T-cell (primary cell): Measurements from ENCODE around the gene PPP2R2B. TPM values are rescaled to one million over a fixed set of nuclear protein-coding genes. Genes with fewer than 3 reads are reported as not detected.

Source experiments
- ATAC-seq, 4 experiments: fragments of 200-7000 bp in 3 of 4; fragments of 150-1000 bp in 1 of 4; cut with Tn5 transposase; replicated peaks in 1 of 4; 1 replicate in 3 of 4; 2 replicates in 1 of 4; pipeline ENCODE4 v1.10.0; 2021; ENCODE audit warnings: moderate library complexity in 3 of 4, mild to moderate bottlenecking in 2 of 4, moderate number of reproducible peaks in 1 of 4
- CTCF ChIA-PET, 2 donors: fragments of 300-600 bp; sonication (Branson Sonifier 250); formaldehyde crosslinking; loops; one replicate each; lab custom pipeline; 2022; ENCODE audit warnings: antibody characterized with exemption in 2 of 2; lab: Charles Lee
- POLR2A ChIA-PET, 2 donors: fragments of 300-600 bp; sonication (Branson Sonifier 250); formaldehyde crosslinking; loops; one replicate each; lab custom pipeline; 2022; ENCODE audit warnings: antibody characterized with exemption in 2 of 2; lab: Charles Lee
- DNase-seq, 35 experiments: peaks; one replicate each; pipeline versions ENCODE4 v3.0.0 to v3.0.0-alpha.2; 2013 to 2023
- H3K27ac ChIP-seq: one replicate; pipeline ENCODE4 v1.5.1; 2013; ENCODE audit warnings: low read length
- H3K27me3 ChIP-seq, 2 experiments: replicated peaks in 1 of 2; 1 replicate in 1 of 2; 2 replicates in 1 of 2; pipeline versions ENCODE4 v1.6.1 to v1.7.0; 2013; ENCODE audit warnings: low read length in 1 of 2, mixed read lengths in 1 of 2; ENCODE audit not compliant: control insufficient read depth in 2 of 2, insufficient read depth in 2 of 2; ENCODE audit errors: extremely low read depth in 1 of 2
- H3K36me3 ChIP-seq, 2 donors: 1 replicate in 1 of 2; 2 replicates in 1 of 2; pipeline versions ENCODE4 v1.6.1 to v1.7.0; 2013; ENCODE audit warnings: low read length in 1 of 2; ENCODE audit not compliant: control insufficient read depth in 2 of 2, insufficient read depth in 1 of 2; ENCODE audit errors: extremely low read depth in 1 of 2
- H3K4me1 ChIP-seq, 2 experiments: 1 replicate in 1 of 2; 2 replicates in 1 of 2; pipeline versions ENCODE4 v1.6.1 to v1.7.0; 2013; ENCODE audit warnings: low read length in 2 of 2, mixed read lengths in 1 of 2; ENCODE audit not compliant: insufficient read depth in 2 of 2, control insufficient read depth in 1 of 2; ENCODE audit errors: extremely low read depth in 1 of 2
- H3K4me3 ChIP-seq, 2 donors: 1 replicate in 1 of 2; 2 replicates in 1 of 2; pipeline versions ENCODE4 v1.5.1 to v1.7.0; 2013; ENCODE audit warnings: mild to moderate bottlenecking in 2 of 2, low read length in 1 of 2, moderate library complexity in 1 of 2; ENCODE audit not compliant: control insufficient read depth in 1 of 2; ENCODE audit errors: extremely low read depth in 1 of 2
- H3K9me3 ChIP-seq: 2 replicates; pipeline ENCODE4 v1.7.0; 2013
- H3K27ac Mint-ChIP-seq, 2 donors: one replicate each; pipeline ENCODE4 v1.8.0; 2020 to 2021; ENCODE audit warnings: mild to moderate bottlenecking in 2 of 2, mixed read lengths in 2 of 2
- H3K27me3 Mint-ChIP-seq, 2 donors: one replicate each; pipeline ENCODE4 v1.8.0; 2021 to 2022; ENCODE audit warnings: mixed read lengths in 2 of 2
- H3K36me3 Mint-ChIP-seq: one replicate; pipeline ENCODE4 v1.8.0; 2021; ENCODE audit warnings: mixed read lengths
- H3K4me1 Mint-ChIP-seq, 3 donors: one replicate each; pipeline ENCODE4 v1.8.0; 2020 to 2022; ENCODE audit warnings: mixed read lengths in 3 of 3, mild to moderate bottlenecking in 1 of 3
- H3K4me3 Mint-ChIP-seq, 3 donors: one replicate each; pipeline ENCODE4 v1.8.0; 2020 to 2022; ENCODE audit warnings: mild to moderate bottlenecking in 3 of 3, mixed read lengths in 3 of 3, moderate library complexity in 3 of 3
- H3K9me3 Mint-ChIP-seq, 3 donors: one replicate each; pipeline ENCODE4 v1.8.0; 2020 to 2022; ENCODE audit warnings: mixed read lengths in 3 of 3
- WGBS: methylation state at CpG from one replicate; pipeline ENCODE4 v1.1.5; 2013; ENCODE audit warnings: missing lambda C conversion rate; ENCODE audit not compliant: insufficient coverage; 5-methylcytosine and 5-hydroxymethylcytosine counted together
- total RNA-seq, 35 experiments: library from RNA in 6 of 35; stranded (reverse) in 6 of 35; fragments of 120-200 nt in 1 of 35; gene quantifications; one replicate each; pipeline versions ENCODE4 v1.2.1 to v1.2.4 and lab custom pipeline; 2013 to 2026

PPP2R2B gene
- total RNA-seq, 5 donors from 2014 or later (not counting 1 experiment from before 2014, with no cell fraction given), result 1.5 to 10.6 (median 4.8) TPM

GRCh38 chr5:146867996-146868708, 10.4 kb downstream of the PPP2R2B start:
- CTCF ChIA-PET, result no interaction called here
- no peaks in the 10 kb centered on the region for H3K36me3 Mint-ChIP-seq
- H3K9me3 Mint-ChIP-seq, result no peaks in the 10 kb centered on the region
- H3K9me3 ChIP-seq, result no peaks in the 10 kb centered on the region
- WGBS, result no CpG with 5 or more reads among the region's 1 CpG
- H3K4me3 Mint-ChIP-seq, result no peak overlapping the region
- no peaks in the 10 kb centered on the region for H3K4me1 Mint-ChIP-seq
- ATAC-seq (no peak), DNase-seq (no peak)
- no peaks in the 10 kb centered on the region for H3K4me1 ChIP-seq
- peaks cover 0 to 3% of the 10 kb centered on the region in 2 donors for H3K27me3 Mint-ChIP-seq
- no peaks in the 10 kb centered on the region for H3K27me3 ChIP-seq
- no peak overlapping the region for H3K4me3 ChIP-seq
- H3K27ac ChIP-seq, result no peak overlapping the region
- POLR2A ChIA-PET, result no interaction called here
- no peak overlapping the region for H3K27ac Mint-ChIP-seq
- H3K36me3 ChIP-seq, result no peaks in the 10 kb centered on the region

- Mint-ChIP-seq H3K4me1 (no peaks in the 10 kb centered on the region), H3K4me3 (no peak overlapping the region), H3K9me3 (no peaks in the 10 kb centered on the region), H3K36me3 (no peaks in the 10 kb centered on the region), H3K27ac (no peak overlapping the region), H3K27me3 (no peaks in the 10 kb centered on the region)
- Histone ChIP-seq H3K27me3 (no peaks in the 10 kb centered on the region), H3K4me1 (no peaks in the 10 kb centered on the region), H3K27ac (no peak overlapping the region), H3K36me3 (no peaks in the 10 kb centered on the region), H3K9me3 (no peaks in the 10 kb centered on the region), H3K4me3 (no peak overlapping the region)
- POLR2A ChIA-PET, result no interaction called here
- no CpG with 5 or more reads among the region's 2 CpGs for WGBS
- no peak for ATAC-seq
- DNase-seq, result no peak
- CTCF ChIA-PET, result interaction anchor here in 1 of 2 donors (0.6 kb wide), 1 partner anchor 108 kb away, joined by 7 read pairs; no protein-coding TSS in a partner anchor
Measured at GRCh38 chr5:146866263-146866662, 12.3 kb downstream of the PPP2R2B start.

DNA sequence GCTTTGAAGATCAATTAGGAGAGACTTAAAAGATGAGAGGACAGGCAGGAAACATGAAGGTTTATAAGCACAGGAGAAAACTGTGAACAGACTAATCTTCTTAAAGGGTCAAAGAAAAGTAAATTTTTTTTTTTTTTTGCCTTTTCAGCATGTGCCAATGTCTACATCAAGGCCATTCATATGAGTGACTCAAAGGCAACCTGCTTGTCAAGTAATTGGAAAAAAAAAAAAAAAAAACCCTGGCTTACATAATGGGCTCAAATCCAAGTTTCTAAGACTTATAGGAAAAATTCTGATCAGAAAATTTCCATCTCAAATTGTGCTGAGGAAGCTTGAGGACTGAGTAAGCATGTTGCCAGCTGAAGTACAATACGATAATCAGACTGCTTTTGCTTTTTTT, 15.9 kb downstream of the PPP2R2B start:
- no peak for DNase-seq
- ChIA-PET POLR2A (interaction anchor here in 1 of 2 donors (0.6 kb wide), 1 partner anchor 283 kb away, joined by 4 read pairs; no protein-coding TSS in a partner anchor), CTCF (interaction anchor here (0.6 to 1.2 kb wide), 3 partner anchors 156 to 198 kb away, joined by 3 to 5 read pairs (median 3); no protein-coding TSS in a partner anchor)
- Mint-ChIP-seq H3K36me3 (no peaks in the 10 kb centered on the region), H3K4me3 (no peak overlapping the region), H3K27ac (no peak overlapping the region), H3K27me3 (no peaks in the 10 kb centered on the region), H3K9me3 (no peaks in the 10 kb centered on the region), H3K4me1 (peaks cover 5 to 9% (median 8%) of the 10 kb centered on the region in 3 donors)
- Histone ChIP-seq H3K36me3 (no peaks in the 10 kb centered on the region), H3K4me1 (no peaks in the 10 kb centered on the region), H3K27ac (no peak overlapping the region), H3K9me3 (no peaks in the 10 kb centered on the region), H3K4me3 (no peak overlapping the region), H3K27me3 (no peaks in the 10 kb centered on the region)
- no CpG with 5 or more reads among the region's 1 CpG for WGBS
- no peak for ATAC-seq

DNA sequence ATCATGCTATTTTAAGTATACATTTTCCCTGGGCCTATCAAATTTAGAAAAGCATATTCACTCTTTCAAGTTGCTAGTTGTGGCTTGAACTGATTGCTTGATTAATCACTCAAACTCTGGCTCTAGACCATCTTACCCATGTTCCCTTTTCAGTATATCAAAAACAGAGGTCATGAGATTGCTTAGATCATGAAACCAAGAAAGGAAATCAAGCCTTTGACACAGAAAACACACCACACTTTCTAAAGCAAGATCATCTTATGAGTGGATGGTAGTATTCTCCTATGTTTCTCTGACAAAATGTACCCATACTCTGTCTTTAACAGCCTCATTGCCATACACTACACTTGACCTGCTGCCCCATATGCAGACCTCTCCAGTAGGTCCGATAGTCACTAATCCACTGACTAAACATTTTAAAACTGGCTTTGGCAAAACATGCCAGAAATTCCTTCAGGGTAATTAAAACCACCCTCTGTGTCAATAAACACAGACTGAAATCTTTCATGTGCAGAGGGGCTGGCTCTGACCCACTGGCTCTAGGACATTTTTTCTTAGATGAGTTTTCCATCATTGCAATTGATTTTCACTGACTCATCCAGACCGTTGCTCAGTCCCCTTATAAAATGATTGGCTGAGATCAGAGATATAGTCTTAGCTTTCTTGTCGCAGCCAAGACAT, 18.2 kb downstream of the PPP2R2B start:
- Histone ChIP-seq H3K4me3 (no peak overlapping the region), H3K9me3 (no peaks in the 10 kb centered on the region), H3K36me3 (no peaks in the 10 kb centered on the region), H3K4me1 (no peaks in the 10 kb centered on the region), H3K27me3 (no peaks in the 10 kb centered on the region), H3K27ac (no peak overlapping the region)
- ATAC-seq (no peak), DNase-seq (no peak)
- 88% methylated on average over 1 of the region's 3 CpGs for WGBS
- Mint-ChIP-seq H3K36me3 (no peaks in the 10 kb centered on the region), H3K27ac (no peak overlapping the region), H3K27me3 (no peaks in the 10 kb centered on the region), H3K4me1 (peaks cover 5 to 9% (median 8%) of the 10 kb centered on the region in 3 donors), H3K9me3 (no peaks in the 10 kb centered on the region), H3K4me3 (no peak overlapping the region)
- ChIA-PET POLR2A (no interaction called here), CTCF (no interaction called here)

GRCh38 chr5:146852089-146852488, 26.5 kb downstream of the PPP2R2B start:
- H3K4me1 Mint-ChIP-seq, result no peaks in the 10 kb centered on the region

DNA sequence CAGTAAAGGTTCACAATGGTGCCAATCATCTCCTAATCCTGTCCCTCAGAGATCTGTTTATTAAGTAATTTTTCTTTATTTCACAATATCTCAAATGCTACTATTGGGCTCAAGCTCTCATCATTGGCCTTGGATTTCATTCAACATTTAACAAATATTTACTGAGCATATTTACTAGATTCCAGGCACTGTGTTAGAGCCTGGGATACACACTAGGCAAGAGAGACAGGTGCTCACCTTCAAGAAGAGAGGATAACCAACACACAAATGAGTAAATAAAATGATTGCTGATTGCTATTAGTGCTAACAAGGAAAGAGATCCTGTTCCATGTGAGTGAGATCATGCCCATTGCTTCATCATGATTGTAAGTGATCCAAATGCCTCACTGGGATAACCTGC, 27.4 kb downstream of the PPP2R2B start:
- Histone ChIP-seq H3K4me3 (no peak overlapping the region), H3K4me1 (no peaks in the 10 kb centered on the region), H3K36me3 (no peaks in the 10 kb centered on the region), H3K27ac (no peak overlapping the region), H3K27me3 (no peaks in the 10 kb centered on the region), H3K9me3 (no peaks in the 10 kb centered on the region)
- no peaks in the 10 kb centered on the region for H3K36me3 Mint-ChIP-seq
- H3K4me3 Mint-ChIP-seq, result no peak overlapping the region
- H3K9me3 Mint-ChIP-seq, result no peaks in the 10 kb centered on the region
- peaks cover 0 to 7% of the 10 kb centered on the region in 2 donors for H3K27me3 Mint-ChIP-seq
- DNase-seq (no peak), ATAC-seq (no peak)
- CTCF ChIA-PET, result no interaction called here
- H3K4me1 Mint-ChIP-seq, result no peaks in the 10 kb centered on the region
- POLR2A ChIA-PET, result no interaction called here
- no peak overlapping the region for H3K27ac Mint-ChIP-seq

More at GRCh38 chr5:146852089-146852488, 26.5 kb downstream of the PPP2R2B start:
- ATAC-seq (no peak), DNase-seq (no peak)
- H3K4me1 ChIP-seq, result no peaks in the 10 kb centered on the region
- CTCF ChIA-PET, result no interaction called here
- Mint-ChIP-seq H3K27ac (no peak overlapping the region), H3K27me3 (peaks cover 0 to 7% of the 10 kb centered on the region in 2 donors), H3K9me3 (no peaks in the 10 kb centered on the region), H3K36me3 (no peaks in the 10 kb centered on the region), H3K4me3 (no peak overlapping the region)
- no peaks in the 10 kb centered on the region for H3K9me3 ChIP-seq
- H3K27me3 ChIP-seq, result no peaks in the 10 kb centered on the region
- H3K27ac ChIP-seq, result no peak overlapping the region
- no peak overlapping the region for H3K4me3 ChIP-seq
- POLR2A ChIA-PET, result no interaction called here
- H3K36me3 ChIP-seq, result no peaks in the 10 kb centered on the region
